HG02571 (cell line): ENCODE measurements around the gene MLEC.

Source experiments
- ATAC-seq: cut with Tn5 transposase; IDR thresholded peaks from one replicate; pipeline ENCODE4 v1.9.1; 2021; ENCODE audit warnings: mild to moderate bottlenecking, moderate library complexity; ENCODE audit not compliant: unreplicated experiment

The MLEC gene

DNA sequence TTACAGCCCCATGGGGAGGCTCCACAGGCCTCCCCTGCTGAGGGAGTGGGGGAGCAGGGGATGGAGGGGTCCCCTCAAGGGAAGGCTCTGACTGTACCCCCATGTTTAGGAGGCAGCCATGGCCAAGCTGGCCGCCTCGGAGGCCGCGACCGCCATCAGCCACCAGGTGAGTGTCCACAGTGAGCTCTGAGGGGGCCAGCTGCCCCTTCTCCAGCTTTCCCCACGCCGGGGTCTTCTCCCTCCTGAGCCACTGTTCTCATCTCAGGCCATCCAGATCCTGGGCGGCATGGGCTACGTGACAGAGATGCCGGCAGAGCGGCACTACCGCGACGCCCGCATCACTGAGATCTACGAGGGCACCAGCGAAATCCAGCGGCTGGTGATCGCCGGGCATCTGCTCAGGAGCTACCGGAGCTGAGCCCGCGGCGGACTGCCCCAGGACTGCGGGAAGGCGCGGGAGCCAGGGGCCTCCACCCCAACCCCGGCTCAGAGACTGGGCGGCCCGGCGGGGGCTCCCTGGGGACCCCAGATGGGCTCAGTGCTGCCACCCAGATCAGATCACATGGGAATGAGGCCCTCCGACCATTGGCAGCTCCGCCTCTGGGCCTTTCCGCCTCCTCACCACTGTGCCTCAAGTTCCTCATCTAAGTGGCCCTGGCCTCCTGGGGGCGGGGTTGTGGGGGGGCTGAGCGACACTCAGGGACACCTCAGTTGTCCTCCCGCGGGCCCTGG lies 52.2 kb downstream of the MLEC start:
- no peak for ATAC-seq

DNA sequence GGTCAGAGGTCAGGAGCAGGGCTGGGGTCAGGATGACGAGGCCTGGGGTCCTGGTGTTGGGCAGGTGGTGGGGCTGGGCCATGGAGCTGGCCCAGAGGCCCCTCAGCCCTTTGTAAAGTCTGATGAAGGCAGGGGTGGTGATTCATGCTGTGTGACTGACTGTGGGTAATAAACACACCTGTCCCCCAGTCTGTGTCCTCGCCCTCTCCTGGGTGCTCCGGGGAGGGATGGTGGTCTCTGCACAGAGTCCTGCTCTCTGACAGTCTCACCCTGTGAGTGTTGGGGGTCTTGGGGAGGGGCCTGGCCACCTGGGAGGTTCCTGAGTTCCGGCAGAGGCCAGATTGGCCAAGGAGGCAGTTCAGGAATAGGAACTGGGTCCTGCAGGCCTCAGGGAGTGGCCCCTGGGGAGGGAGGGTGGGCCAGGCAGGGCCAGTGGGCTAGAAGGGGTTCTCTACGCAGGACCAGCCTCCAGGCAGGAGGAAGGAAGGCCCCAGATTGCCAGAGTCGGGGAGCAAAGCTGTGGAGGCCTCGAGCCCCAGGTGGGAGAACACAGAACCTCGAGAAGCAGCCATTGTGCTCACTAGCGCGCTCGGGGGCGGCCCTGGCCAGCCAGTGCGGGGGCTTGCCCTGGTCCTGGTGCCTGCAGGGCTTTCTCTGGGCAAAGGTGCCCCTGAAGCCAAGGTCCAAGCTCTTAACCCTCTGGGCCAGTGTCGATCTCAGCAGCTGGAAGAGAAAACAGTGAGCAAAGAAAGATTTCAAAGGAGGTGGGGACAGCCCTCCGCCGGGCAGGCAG lies 53.1 kb downstream of the MLEC start:
- no peak for ATAC-seq

DNA sequence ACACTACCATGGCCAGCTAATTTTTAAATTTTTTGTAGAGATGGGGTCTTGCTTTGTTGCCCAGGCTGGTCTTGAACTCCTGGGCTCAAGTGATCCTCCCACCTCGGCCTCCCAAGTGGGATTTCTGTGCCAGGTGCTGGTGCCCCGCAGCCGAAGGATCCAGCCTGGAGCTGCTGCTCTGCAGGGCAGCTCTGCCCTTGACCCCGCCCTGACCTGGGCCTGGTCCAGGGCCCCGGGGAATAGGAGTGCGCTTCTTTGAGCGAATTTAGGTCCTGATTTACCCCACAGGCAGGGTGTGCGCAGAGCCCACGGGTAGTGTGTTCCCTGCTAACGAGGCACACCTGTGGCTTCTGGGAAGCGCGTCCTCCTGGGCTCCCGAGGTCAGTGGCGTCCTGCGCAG lies 53.9 kb downstream of the MLEC start:
- ATAC-seq, result no peak

DNA sequence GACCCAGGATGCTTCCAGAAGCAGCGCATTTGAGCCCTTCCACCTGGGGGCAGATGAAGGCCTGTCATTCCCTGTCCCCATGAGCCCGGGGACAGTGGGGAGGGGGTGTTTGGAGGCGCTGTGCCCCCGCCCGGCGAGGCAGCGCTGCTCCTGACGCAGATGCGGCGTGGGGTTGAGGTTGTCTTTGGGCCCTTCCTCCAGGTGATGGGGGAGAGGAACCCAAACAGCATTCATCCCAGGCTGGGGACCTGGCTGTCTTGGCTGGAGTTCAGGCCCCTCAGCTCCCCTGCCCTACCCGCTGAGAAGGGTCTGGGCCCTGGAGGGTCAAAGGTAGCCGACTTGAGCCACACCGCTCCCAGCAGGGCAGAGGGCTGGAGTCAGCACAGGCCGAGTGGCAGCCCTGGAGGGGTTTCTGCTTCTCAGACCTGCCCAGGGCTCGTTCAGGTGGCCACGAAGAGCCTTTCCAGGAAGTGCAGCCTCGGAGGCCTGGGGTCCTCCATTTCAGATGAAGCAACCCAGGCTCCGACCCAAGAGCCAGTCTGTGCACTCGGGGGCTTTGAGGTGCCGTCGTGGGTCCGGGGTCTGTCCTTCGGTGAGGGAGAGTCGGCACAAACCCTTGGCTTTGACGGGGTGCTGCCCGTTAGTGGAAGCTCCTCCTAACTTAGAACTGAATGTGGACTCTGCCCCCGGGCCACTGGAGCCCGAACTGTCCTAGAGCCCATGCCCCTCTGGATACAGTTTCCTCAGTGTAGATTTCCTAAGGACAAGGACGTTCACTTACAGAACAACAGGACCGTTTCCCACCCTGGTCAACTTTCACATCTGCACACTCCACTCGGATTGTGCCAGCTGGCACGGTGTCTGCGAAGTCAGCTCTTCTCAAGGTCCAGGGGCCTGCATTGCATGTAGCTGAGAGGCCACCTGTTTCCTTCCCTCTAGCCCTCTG lies 54.8 kb downstream of the MLEC start:
- no peak for ATAC-seq

DNA sequence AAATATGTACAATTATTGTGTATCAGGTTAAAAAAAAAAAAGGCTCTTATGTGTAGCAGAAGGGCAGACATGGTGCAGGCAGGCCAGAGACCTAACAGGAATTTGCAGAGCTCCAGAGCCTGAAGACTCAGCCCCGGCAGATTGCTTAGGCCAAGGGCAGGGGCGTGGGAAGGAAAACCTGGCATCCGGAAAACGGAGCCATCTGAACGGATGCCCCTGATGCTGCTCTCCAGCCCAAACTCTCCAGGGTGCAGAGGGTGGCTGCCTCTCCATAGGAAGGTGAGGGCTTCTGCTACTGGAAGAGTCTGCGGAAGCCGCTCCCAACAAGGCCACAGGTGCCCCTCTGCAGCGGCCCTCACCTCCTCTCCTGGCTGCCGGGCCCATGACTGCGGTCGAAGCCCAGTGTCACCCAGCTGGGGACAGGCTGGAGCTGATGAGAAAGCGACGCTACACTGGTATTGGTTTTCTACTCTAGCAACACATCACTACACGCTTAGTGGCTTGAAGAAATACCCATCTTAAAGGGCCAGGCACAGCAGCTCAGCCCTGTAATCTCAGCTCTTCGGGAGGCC lies 58.1 kb downstream of the MLEC start:
- no peak for ATAC-seq

DNA sequence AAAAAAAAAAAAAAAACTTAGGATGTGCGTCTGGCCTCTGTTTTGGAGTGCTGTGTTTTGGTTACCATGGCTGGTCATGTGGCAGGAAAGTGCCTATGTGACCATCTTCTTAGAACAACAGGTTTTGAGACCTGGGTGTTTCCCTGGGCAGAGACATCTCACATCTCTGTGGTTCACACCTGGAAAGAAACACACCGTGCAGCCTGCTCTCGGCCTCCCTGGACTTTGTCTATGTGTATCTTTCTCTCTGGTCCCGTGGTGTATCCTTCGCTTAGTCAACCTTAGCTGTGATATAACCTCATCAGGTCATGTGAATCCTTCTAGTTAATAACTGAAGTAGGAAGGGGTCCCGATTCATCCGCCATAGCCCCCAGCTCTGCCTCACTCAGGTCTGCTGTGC lies 61.3 kb downstream of the MLEC start:
- ATAC-seq, result no peak

DNA sequence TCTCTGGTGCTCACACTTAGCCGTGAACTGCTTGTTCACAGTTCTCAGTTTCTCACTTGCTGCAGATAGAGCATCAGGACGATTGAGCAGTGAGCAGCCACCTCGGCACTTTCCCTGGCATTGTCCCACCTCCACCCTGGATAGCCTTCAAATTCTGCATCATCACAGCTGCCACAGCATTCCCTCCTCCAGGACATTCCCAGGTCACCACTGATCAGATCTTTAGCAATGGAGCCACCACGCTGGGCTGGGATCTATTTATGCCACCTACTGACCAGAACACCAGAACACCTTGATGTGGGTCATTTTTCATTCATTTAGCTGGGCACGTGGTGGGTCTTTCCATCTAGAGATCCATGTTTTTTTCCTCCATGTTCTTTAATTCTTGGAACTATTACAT lies 62.3 kb downstream of the MLEC start:
- ATAC-seq, result no peak

DNA sequence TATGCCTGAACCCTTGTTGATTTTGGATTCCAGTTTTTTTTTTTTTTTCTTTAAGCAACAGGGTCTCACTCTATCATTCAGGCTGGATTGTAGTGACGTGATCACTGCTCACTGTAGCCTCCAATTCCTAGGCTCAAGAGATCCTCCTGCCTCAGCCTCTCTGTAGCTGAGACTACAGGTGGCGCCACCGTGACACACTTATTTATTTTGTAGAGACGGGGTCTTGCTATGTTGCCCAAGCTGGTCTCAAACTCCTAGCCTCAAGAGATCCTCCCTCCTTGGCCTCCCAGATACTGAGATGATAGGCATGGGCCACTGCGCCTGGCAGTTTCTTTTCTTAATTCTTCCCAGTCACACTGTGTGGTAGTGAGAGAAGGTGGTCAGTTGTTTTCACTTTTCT lies 63.9 kb downstream of the MLEC start:
- no peak for ATAC-seq

DNA sequence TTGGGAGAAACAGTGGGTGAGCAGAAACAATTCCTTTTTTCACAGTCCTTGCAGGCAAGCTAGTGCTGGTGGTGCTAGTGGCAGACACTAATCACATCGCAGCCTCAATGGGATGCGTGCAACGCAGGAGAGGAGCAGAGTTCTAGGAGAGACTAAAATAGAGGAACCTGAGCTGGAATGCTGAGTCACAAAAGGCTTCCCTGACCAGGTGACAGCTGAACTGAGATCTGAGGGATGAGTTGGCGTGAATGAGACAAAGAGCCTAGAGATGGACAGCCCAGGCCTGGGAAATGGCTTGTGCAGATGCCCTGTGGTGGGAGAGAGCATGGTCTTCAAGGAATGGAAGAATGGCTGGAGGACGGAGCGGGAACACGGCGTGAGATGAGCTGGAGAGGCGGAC lies 64.4 kb downstream of the MLEC start:
- no peak for ATAC-seq
